Measurements from ENCODE around the gene LRTM2. TPM values are rescaled to one million over a fixed set of nuclear protein-coding genes. Genes with fewer than 3 reads are reported as not detected.

LRTM2 gene
- under 1 TPM in 1 of 4 donors, not detected in 3; 0.26 TPM for total RNA-seq

DNA sequence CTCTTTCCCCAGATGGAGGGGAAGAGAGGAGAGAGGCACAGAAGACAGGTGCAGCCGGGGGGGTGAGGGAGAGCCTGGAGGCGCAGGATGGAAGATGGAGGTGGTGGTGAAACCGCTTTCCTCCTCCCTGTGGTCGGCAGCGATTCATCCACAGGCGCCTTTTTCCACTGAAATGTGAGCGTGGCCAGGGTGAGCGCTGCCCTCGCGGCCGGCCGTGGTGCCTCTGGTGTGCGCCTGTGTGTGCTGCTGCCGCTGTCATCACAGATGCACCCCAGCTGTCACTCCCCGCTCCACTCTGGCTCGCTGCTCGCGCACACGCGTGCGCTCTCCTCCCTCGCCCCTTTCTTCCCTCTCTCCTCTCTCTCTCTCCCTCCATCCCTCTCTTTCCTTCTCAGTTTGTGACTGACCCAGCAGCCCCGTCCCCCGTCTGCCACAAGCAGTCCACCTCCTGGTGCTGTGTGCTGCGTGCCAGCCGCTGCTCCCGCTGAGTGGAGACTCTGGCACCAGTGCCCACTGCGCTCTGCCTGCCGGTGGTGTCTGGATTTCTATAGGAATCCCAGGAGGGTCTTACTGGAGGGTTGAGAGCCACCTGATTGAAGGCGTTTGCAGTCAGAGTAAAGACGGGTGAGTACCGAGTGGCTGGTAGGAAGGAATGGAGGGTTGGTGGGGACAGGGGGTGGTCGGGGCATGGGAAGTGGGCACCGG lies at the start of gene LRTM2:
LRTM2 (plus strand) TSS at position 375 of the 705 bp plus-strand sequence. CDS start 7,584 bp downstream, outside the sequence.
- no peaks in the 10 kb centered on the region for H3K9me3 ChIP-seq
- no peak within 1 kb of the TSS for H3K27ac ChIP-seq
- H3K4me3 ChIP-seq, result no peak within 1 kb of the TSS
- WGBS, result 17% methylated on average over 29 of the region's 34 CpGs
- H3K27me3 ChIP-seq, result peaks cover 63% of the 10 kb centered on the region
- H3K4me1 ChIP-seq, result no peaks in the 10 kb centered on the region
- no peak for DNase-seq (ENCODE audit: low spot score in 2 of 2)
- H3K36me3 ChIP-seq, result no peaks in the 10 kb centered on the region
- TF ChIP-seq POLR2A (IDR thresholded peaks at IDR 0.05), result no peak
- TF ChIP-seq POLR2AphosphoS5 (IDR thresholded peaks at IDR 0.05), result no peak
- TF ChIP-seq, protein P1, sequence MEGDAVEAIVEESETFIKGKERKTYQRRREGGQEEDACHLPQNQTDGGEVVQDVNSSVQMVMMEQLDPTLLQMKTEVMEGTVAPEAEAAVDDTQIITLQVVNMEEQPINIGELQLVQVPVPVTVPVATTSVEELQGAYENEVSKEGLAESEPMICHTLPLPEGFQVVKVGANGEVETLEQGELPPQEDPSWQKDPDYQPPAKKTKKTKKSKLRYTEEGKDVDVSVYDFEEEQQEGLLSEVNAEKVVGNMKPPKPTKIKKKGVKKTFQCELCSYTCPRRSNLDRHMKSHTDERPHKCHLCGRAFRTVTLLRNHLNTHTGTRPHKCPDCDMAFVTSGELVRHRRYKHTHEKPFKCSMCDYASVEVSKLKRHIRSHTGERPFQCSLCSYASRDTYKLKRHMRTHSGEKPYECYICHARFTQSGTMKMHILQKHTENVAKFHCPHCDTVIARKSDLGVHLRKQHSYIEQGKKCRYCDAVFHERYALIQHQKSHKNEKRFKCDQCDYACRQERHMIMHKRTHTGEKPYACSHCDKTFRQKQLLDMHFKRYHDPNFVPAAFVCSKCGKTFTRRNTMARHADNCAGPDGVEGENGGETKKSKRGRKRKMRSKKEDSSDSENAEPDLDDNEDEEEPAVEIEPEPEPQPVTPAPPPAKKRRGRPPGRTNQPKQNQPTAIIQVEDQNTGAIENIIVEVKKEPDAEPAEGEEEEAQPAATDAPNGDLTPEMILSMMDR (IDR thresholded peaks at IDR 0.05), result no peak
- no peak for TF ChIP-seq EP300 (IDR thresholded peaks at IDR 0.05)

DNA sequence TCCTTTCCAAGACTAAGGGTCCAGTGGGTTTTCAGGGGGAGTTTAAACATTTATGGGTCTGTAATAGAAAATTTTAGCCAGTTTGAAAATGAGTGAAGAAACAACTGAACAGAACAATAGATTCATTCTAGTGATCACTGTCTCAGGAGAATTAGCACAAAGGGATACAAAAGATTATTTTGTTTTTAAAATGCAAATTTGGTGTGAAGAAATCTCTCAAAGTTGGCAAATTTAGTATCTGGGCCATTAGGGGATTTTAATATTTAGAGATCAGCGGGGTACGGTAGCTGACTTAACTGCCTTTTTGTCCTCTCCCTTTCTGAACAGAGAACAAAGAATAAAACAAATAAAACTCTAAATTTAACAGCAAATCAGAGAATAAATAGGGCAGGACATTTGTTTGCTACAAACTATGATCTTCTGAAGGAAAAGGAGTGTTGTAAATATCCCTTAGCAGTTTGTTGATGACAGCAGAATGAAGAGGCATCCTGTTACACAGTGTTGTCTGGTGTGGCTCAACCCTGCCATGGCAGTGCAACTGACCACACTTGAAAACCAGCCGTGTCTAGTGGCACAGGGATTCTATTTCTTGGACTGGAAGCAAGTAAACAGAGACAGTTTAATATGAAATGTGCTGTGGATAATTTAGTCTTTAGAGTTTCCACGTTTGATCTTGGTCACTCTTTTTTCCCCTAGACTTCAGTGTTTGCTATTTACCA lies 46.3 kb upstream of the LRTM2 start:
- no peak for DNase-seq (ENCODE audit: low spot score in 2 of 2)
- 65% methylated on average over 4 of the region's 4 CpGs for WGBS
- H3K27ac ChIP-seq, result no peak overlapping the region
- no peaks in the 10 kb centered on the region for H3K9me3 ChIP-seq
- H3K36me3 ChIP-seq, result peaks cover 7% of the 10 kb centered on the region
- no peaks in the 10 kb centered on the region for H3K27me3 ChIP-seq
- TF ChIP-seq, protein P1 (IDR thresholded peaks at IDR 0.05), result no peak
- TF ChIP-seq POLR2AphosphoS5 (IDR thresholded peaks at IDR 0.05) (no peak), EP300 (IDR thresholded peaks at IDR 0.05) (no peak), POLR2A (IDR thresholded peaks at IDR 0.05) (no peak)
- peaks cover 19% of the 10 kb centered on the region for H3K4me1 ChIP-seq
- no peak overlapping the region for H3K4me3 ChIP-seq

DNA sequence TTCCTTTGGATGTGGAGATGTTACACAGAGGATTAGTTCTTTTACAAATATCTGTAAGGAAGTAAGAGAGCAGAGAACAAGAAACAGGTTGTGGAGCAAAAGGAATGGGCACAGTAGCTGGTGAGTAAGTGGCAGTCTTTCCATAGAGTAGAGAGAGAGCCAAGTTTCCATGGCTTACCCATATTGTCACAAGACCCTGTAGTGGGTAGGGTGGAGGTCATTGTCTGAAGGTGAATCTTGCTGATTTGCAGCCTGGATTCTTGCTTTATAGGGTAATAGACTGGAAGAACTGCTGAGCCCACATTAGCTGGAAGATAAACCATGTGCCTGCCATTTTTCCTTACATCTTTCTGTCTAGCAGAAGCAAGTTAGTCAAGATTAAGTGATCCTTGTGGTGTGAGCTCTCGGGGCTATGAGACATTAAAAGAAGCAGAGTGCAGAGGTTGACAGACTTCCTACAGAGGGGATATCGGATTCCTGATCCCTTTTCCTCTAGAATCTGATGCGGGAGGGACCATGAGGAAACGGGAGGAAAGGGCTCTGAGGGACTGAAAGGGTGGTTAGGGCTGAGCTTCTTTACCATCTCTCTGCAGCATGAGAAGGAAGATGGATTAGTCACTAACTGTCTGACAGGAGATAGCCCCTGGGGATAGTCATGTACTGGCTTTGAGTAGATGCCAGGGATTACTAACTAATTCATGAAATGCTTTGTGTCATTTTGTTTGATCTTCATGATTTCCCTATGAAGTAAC lies 44.0 kb upstream of the LRTM2 start:
- Histone ChIP-seq H3K36me3 (peaks cover 7% of the 10 kb centered on the region), H3K4me3 (no peak overlapping the region), H3K27ac (no peak overlapping the region), H3K9me3 (no peaks in the 10 kb centered on the region), H3K4me1 (peaks cover 27% of the 10 kb centered on the region), H3K27me3 (no peaks in the 10 kb centered on the region)
- TF ChIP-seq, protein P1 (IDR thresholded peaks at IDR 0.05), result no peak
- no peak for TF ChIP-seq POLR2A (IDR thresholded peaks at IDR 0.05)
- no peak for TF ChIP-seq EP300 (IDR thresholded peaks at IDR 0.05)
- no peak for TF ChIP-seq POLR2AphosphoS5 (IDR thresholded peaks at IDR 0.05)
- WGBS, result 35% methylated on average over 4 of the region's 4 CpGs
- DNase-seq (ENCODE audit: low spot score in 2 of 2), result no peak

DNA sequence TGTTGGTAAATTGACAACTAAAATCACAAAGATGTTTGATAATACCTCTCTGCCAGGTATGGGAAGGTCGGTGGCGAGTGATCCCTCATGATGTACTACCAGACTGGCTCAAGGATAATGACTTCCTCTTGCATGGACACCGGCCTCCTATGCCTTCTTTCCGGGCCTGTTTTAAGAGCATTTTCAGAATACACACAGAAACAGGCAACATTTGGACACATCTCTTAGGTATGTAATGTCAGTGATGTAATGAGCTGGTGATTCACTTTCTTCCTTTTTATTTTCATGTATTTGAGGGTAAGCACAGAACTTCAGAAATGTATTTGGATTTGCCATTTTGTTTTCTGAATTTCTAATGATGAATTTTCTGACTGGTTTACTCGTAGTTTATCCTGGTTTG lies 42.6 kb upstream of the LRTM2 start:
- H3K4me1 ChIP-seq, result peaks cover 27% of the 10 kb centered on the region
- 98% methylated on average over 5 of the region's 5 CpGs for WGBS

More for the DNA sequence above, 42.6 kb upstream of the LRTM2 start:
- H3K4me3 ChIP-seq, result no peak overlapping the region
- peaks cover 8% of the 10 kb centered on the region for H3K36me3 ChIP-seq
- H3K27ac ChIP-seq, result no peak overlapping the region
- no peaks in the 10 kb centered on the region for H3K27me3 ChIP-seq
- no peaks in the 10 kb centered on the region for H3K9me3 ChIP-seq
- TF ChIP-seq EP300 (IDR thresholded peaks at IDR 0.05) (no peak), POLR2A (IDR thresholded peaks at IDR 0.05) (no peak), POLR2AphosphoS5 (IDR thresholded peaks at IDR 0.05) (no peak)
- TF ChIP-seq, protein P1 (IDR thresholded peaks at IDR 0.05), result no peak
- no peak for DNase-seq (ENCODE audit: low spot score in 2 of 2)
